Measurements from ENCODE around the gene C20orf96.

Gene C20orf96

GRCh38 chr20:312866-313265, 22.3 kb upstream of the C20orf96 start:
- DNase-seq (ENCODE audit: insufficient read length, low spot score) (no peak), FAIRE-seq (no peak)

DNA sequence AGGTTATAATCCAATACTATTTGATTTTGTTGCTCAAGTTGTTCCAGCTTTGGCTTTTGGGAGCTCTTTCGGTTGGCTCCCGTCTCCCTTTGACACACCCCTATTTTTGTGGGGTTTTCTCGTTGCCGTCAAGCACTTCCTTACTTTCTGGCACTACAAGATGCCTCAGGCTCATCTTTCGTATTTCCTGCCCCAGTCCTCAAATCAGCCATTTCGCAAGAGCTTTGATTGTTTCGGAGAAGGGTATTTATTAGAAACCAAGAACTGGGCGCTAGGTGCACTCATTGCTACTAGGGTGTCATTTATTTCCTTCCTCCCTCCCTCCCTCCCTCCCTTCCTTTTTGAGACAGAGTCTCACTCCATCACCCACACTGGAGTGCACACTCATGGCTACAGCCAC, 21.5 kb upstream of the C20orf96 start:
- DNase-seq (ENCODE audit: insufficient read length, low spot score) (no peak), FAIRE-seq (no peak)

GRCh38 chr20:311609-312008, 21.1 kb upstream of the C20orf96 start:
- no peak for FAIRE-seq

GRCh38 chr20:310645-311044, 20.1 kb upstream of the C20orf96 start:
- DNase-seq (ENCODE audit: insufficient read length, low spot score) (no peak), FAIRE-seq (no peak)

More at GRCh38 chr20:311609-312008, 21.1 kb upstream of the C20orf96 start:
- no peak for DNase-seq (ENCODE audit: insufficient read length, low spot score)

DNA sequence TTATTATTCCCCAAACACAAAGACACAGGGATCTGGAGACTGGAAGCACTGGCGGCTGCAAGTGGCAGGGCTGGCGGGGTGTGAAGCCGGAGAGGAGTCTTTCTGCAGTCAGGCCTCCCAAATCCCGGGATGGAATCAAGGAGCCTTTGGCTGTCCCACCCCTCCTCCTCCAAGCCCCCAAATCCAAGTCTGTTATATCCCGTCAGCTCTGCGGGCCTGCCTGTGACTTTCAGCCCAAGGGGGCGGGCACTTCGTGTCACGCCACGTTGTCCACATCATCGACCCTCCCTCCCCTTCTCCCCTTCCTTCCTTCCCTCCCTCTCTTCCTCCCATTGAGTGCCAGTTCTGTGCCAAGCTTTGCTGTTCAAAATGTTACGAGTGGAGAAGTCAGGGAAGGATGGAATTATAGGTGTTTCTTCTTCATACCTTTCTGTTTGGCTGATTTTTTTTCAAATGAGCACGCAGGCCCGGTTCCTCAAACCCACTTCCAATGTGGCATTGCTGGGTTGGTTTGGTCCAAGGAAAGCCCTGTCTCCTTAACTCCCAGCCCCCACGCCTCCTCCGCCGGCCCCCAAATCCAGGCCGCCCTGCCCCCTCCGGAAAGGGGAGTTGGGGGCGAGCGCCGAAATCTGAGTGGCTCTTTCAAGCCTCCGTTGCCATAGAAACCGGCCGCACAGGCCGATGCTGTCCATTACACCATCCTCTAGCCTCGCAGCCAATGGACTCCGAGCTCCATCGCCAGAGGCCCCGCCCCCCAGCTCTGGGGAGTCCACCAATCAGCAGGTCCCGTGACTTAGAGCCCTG, 19.5 kb upstream of the C20orf96 start:
- peak; percentile 91 for DNase-seq (ENCODE audit: insufficient read length, low spot score)
- FAIRE-seq: peak; percentile 97

DNA sequence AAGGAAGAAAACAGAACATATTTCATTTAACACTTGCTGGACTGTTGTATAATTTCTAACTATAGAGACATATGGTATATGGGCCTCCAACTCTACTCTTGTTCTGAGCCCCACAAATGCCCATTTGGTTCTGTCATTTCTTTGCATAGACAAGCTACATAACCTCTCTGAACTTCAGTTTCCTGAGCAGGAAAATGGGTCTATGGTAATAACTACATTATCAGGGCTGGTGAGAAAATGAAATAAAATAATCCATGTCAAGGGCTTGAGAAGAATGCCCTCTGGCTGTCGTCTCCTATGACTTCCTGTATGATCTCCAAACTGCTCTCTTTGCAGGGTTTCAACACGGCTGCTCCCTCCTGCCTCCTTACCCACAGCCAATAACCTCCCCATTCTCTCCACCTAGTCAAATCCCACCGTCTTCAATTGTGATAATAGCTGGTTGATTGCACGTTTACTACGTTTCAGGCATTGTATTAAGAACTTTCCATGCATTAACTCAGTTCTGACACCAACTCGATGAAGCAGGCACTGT, 18.8 kb upstream of the C20orf96 start:
- FAIRE-seq (peak; percentile 28), DNase-seq (ENCODE audit: insufficient read length, low spot score) (no peak)

DNA sequence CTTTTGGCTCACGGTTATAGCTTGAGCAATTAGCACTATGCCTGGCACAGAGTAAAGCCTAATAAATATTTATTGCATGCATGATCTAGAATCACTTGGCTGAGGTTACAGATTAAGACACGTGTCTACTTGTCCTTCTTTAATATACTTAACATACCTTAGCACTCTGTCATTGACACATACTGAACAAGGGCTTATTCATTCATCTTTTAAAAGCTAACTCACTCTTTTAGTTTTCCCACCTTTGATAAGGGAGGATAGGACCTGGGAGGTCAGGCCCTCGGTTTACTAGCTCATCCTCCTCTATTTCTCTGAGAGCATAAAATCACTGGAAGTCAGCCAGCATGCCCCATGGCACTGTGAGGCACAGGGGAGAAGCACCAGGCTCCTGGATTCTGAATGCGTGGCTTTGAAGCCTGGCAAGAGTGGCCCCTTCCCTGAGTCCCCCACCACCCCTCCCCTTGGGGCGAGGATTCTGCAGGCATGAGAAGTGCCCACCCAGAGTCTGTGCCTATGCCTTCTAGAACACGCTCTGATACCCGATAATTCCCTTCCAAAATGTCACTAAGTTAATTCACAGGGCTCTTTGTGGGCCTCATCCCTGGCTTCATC, 18.0 kb upstream of the C20orf96 start:
- no peak for FAIRE-seq
- no peak for DNase-seq (ENCODE audit: insufficient read length, low spot score)

DNA sequence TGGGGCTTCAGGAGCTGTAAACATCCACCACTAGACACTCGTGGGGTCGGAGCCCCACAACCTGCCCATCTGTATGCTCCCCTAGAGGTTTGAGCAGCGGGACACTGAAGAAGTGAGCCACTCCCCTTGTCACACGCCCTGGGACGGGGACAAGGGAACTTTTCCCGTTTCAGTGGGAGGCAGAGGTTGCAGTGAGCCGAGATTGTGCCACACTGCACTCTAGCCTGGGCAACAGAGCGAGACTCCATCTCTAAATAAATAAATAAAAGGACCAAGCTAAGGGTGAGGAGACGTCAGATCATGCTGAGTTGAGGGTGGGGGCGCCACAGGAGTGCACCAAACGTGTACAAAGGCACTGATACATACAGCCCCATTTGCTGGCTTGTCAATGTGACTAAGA, 15.2 kb upstream of the C20orf96 start:
- DNase-seq (ENCODE audit: insufficient read length, low spot score) (no peak), FAIRE-seq (no peak)

DNA sequence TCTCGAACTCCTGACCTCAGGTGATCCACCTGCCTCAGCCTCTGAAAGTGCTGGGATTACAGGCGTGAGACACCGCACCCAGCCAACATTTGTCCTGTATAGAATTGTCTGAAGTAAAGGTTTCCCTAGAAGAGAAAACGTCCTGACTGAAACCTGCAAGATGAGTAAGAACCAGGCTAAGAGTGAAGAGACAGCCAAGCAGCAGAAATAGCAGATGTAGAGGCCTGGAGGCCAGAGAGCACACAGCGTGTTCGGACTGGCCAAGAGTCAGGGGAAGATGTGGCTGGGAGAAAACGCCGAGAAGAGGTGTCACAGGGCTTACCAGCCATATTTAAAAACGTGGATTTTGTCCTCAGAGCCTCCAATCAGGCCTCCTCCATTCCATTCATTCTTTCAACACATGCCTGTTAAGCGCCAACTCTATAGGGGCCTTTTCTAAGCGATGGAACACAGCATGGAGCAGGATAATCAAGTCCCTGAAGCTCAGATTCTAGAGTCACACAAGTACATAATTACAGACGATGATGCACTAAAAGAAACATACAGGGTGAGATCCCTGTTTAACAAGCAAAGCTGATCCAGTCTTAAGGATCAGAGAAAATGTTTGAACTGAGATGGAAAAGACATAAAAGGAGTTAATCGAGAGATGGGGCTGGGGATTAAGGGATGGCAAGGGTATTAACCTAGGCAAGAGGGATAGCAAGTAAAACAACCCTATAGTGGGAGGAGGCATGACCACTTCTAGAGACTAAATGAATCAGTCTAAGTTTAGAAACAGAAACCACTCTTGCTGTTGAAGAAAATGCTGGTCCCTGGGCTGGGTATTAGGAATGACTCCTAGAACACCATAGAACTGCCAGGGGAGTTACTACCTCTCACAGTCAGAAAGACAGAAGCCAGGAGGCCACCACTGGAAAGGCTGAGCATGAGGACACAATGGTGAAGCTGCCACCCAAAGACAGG, 11.6 kb upstream of the C20orf96 start:
- FAIRE-seq (no peak), DNase-seq (ENCODE audit: insufficient read length, low spot score) (no peak)

GRCh38 chr20:300345-300990, 9.9 kb upstream of the C20orf96 start:
- FAIRE-seq: no peak

GRCh38 chr20:298776-299391, 8.3 kb upstream of the C20orf96 start:
- FAIRE-seq (no peak), DNase-seq (ENCODE audit: insufficient read length, low spot score) (no peak)

More at GRCh38 chr20:300345-300990, 9.9 kb upstream of the C20orf96 start:
- no peak for DNase-seq (ENCODE audit: insufficient read length, low spot score)

GRCh38 chr20:297925-298775, 7.6 kb upstream of the C20orf96 start:
- peak; percentile 80 for FAIRE-seq
- peak; percentile 53 for DNase-seq (ENCODE audit: insufficient read length, low spot score)

- DNase-seq (ENCODE audit: insufficient read length, low spot score) (peak; percentile 85), FAIRE-seq (peak; percentile 87)
Measured at GRCh38 chr20:297098-297924, 6.8 kb upstream of the C20orf96 start, which contains the start of gene ZCCHC3. Gene ZCCHC3 (plus strand): TSS chr20:297570. CDS start chr20:297587, 17 bp downstream.

DNA sequence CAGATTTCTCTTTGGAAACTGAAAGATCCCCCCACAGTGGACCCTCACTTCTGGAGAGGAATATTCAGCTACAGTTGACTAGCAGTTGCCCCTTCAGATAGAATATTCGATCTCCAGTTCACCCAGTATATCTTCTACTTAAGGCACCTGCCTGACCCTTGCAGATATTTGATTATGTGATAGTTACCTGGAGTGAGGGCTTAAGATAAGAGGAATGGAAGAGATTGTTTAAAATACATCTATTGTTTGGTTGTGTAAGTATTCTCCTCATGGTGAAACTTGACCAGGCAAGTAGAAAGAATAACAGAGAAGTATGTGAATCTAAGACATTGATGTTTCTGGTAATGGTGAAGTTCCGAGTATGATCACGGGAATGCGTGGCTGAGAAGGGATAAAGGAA, 5.3 kb upstream of the C20orf96 start:
- no peak for FAIRE-seq

GRCh38 chr20:294602-295001, 4.1 kb upstream of the C20orf96 start:
- DNase-seq (ENCODE audit: insufficient read length, low spot score) (no peak), FAIRE-seq (no peak)

More for the DNA sequence above, 5.3 kb upstream of the C20orf96 start:
- DNase-seq (ENCODE audit: insufficient read length, low spot score): no peak

DNA sequence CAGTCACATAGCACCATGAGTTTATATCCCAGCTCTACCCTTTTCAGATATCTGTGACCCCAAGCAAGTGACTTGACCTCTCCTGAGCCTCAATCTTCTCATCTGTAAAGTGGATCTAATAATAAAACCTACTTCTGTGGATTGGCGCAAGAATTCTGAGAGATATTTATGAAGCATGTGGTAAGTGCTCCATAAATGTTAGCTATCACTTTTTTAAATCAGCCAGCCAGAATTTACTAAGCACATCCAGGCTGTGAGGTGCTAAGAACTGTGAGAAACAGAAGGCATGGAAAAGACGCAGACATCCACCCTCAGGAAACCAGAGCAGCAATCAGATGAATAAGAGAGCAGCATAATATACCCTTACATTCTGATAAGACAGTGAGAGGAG, 862 bp downstream of the C20orf96 start:
- no peak for DNase-seq (ENCODE audit: insufficient read length, low spot score)
- FAIRE-seq: no peak

DNA sequence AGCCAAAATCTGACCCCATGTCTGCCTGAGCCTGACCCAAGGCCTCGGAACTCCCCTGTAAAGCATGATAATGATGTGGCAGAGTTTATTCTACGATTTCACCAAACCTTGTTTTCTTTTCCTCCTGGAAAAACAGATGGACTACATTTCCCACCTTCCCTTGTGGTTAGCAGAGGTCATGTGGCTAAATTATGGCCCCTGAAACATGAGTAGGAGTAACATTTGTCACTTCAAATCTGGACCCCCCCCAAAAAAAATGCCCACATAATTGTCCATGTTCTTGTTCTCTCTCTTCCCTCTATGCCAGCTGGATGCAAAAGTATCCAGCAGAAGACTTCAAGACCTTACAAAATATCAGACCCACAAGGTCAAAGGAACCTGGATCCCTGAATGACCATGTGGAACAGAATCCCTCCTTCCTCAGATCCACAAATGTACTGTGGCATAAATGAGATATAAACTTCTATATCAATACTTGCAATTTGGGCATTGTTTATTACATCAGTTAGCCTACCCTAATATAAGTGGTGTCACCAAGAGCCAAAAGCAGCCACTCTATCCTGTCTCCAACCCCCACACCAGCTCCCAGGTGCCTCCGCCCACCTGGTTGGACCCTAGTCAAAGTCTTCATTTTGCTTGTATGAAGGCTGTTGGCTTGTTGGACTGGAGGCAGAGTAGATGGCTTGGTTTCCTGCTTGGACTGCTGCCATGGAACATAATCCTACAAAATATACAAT, 1.4 kb downstream of the C20orf96 start:
- DNase-seq (ENCODE audit: insufficient read length, low spot score) (no peak), FAIRE-seq (no peak)
